GM18505 (cell line): ENCODE data around the gene JAKMIP1.

Source experiments
- ATAC-seq: cut with Tn5 transposase; IDR thresholded peaks from one replicate; pipeline ENCODE4 v1.9.1; 2021; ENCODE audit not compliant: unreplicated experiment
- POLR2A ChIP-seq: IDR thresholded peaks from 4 replicates; pipeline ENCODE4 v1.6.1; 2011; ENCODE audit warnings: borderline replicate concordance; ENCODE audit not compliant: insufficient read depth, insufficient read length; ENCODE audit errors: extremely low read depth

JAKMIP1 gene

DNA sequence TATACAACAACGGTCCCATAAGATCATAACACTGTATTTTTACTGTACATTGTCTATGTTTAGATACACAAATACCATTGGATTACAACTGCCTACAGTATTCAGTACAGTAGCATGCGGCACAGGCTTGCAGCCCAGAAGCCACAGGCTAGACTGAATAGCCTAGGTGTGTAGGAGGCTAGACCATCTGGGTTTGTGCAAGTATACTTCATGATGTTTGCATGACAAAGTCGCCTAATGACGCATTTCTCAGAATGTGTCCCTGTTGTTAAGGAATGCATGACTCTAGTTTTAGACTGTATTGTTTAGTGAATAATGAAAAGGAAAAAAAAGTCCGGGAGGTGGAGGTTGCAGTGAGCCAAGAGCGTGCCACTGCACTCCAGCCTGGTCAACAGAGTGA is 125.6 kb downstream of the JAKMIP1 start:
- ATAC-seq: no peak
- no peak for TF ChIP-seq POLR2A

DNA sequence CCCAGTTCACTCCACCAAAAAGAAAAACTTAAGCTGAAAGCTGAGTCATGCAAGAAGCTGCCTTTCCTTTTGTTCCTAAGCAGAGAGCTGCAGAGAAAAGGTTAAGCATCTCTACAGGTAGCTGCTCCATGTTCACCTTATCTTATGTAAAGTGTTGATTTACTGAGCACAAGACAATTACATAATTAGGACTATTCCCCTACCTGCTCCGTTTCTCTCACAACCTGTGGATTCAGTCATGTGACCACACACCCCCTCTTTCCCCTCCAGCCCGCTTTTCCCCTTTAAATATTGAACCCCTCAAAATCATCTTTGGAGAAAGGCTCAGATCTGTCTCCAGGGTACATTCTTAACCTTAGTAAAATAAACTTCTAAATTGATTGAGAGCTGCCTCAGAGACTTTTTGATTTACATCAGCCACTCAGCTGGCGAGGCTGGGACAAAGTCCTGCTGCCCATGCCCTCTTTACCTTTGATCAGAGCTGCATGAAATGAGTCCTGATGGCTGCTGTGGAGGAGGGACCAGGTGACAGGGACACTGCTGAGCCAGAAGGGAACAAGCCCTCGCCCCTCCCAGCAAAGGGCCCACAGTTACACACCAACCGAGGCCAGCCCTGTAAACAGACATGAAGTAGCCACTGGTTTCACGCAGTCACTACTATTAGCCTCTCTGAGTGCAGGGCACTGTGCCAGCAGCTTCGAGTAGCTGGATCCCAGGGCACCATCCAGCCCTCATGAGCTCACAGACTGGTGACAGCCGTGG is 128.2 kb downstream of the JAKMIP1 start:
- TF ChIP-seq POLR2A: no peak

DNA sequence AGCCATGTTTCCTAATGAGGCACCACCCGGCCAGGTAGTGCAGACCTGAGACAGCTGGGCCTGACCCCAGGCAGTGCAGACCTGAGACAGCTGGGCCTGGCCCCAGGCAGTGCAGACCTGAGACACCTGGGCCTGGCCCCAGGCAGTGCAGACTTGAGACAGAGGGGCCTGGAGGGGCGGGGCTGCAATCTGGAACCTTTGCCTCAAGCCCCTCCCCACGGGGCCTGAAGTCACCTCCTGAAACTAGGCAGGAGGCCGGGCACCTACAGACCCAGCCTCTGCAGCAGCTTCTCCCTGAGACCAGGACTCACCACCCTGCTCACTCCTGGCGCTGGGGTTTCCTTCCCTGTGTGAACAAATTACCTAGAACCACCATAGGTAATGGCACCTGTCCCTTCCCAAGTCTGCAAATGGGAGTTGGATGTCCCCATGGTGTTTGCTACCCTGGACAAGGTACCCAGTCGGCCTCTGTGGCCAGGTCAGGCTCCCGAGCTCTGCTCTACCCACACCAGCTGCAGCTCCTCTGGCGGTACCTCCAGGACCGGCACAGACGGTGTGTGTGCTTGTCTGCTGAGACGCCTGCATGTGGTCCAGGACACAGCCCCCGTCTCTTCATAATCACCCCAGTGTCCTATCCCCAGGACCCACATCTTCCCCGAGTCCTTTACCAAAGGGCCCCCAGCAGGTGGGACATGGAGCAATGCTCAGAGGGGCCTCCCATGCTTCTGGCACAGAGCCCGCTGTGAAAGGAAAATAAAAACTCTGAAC is 129.0 kb downstream of the JAKMIP1 start:
- no peak for ATAC-seq
- TF ChIP-seq POLR2A: no peak

More for the DNA sequence above, 128.2 kb downstream of the JAKMIP1 start:
- no peak for ATAC-seq

DNA sequence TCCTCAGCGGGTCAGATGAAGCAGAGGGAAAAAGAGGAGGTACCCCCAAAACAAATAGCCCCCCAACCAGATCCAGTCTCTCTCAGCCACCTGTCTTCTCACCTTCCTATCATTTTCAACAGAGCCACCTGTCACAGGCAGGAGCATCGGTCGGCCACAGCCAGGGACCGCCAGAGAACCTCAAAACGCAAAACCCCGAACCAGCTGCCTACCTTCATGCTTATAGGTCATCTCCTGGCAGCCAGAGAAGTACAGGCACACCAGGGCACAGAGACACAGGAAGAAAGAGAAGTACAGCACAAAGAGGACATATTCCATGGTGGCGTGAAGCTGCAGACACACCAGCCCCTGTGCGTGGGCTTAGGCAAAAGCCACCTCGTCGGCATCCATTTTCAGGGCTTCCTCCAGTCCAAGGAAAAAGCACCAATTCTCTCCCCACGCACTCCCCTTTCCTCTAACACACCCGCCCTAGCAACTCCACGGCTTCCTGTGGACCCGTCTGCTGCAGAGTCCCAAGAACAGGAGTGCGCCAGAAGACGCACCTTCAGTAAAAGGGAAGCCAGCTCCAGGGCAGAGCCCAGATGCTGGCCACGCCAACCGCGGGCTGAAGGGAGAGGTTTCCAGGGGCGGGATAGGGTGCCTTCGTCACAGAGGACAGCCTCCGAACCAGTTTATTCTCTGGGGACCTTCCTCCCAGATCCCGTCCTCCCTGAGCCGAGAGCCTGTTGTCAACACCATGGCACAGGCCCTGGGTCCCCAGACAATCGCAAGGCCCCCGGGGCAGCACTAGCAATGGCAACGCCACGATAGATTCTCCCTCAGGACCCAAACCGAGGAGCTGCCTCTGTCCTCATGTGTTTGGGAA is 130.3 kb downstream of the JAKMIP1 start:
- TF ChIP-seq POLR2A: no peak
- ATAC-seq: no peak

DNA sequence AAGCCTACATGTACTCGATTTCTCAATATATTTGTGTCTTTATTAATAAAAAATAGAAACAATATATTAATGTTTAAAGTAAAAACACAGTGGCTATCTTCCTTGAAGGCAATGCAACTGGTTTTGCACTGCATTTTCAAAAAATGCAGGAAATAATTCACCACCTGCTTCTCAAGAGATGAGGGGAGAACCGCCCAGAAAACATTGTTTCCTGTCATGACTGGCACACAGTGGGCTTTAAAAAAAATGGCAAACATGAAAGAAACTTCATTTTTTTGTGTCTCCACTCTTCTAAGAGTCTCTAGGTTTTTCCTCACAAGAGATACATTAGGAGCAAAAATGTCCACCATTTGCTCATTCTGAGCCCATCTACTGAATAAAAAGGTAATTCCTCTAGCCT is 131.4 kb downstream of the JAKMIP1 start:
- no peak for ATAC-seq
- no peak for TF ChIP-seq POLR2A

DNA sequence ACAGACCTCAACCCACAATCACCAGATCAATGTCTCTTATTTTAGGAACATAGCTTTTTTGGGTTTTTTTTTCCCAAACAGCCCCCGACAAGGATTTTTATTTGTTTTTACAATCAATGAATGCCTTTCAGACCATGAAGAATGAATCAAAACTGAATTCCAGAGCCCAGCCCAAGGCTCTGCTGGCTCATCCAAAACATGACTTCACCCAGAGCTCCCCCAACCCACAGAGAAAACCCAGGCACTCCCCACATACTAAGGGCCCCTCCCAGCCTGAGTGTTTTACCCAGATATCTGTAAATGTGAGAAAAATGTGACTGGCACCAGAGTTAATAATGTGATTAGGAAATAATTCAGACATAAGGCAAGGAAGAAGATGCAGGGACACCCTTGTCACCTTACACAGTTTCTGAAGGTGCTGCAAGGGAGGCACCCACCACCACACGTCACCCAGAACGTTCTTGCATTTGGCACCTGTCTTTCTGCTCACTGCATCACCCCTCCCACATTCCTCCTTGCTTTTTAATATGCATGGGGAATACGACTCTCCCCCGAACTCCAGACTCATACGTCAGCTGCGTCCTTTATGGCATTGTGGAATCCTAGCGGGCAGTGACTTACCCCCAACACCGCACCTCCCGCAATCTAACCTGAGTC is 134.3 kb downstream of the JAKMIP1 start:
- no peak for ATAC-seq
- no peak for TF ChIP-seq POLR2A

DNA sequence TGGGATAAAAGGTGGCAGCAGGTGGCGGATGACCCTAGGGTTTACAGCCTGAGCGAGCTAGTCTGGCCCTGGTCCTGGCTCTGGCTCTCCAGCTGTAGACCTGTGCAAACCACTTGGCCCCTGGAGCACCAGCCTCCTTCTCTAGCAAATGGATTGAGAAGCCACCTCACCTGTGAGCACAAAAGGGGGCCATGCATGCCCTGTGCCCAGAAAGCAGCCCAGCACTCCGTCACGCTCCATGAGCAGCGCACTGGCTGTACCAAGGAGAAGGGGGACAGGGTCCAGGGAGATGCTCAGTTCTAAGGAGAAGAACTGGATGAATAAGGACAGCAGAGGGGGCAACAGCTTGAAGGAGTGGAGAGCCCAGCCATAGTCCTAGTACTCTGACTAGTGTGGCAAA is 135.2 kb downstream of the JAKMIP1 start:
- no peak for TF ChIP-seq POLR2A
- ATAC-seq: no peak

DNA sequence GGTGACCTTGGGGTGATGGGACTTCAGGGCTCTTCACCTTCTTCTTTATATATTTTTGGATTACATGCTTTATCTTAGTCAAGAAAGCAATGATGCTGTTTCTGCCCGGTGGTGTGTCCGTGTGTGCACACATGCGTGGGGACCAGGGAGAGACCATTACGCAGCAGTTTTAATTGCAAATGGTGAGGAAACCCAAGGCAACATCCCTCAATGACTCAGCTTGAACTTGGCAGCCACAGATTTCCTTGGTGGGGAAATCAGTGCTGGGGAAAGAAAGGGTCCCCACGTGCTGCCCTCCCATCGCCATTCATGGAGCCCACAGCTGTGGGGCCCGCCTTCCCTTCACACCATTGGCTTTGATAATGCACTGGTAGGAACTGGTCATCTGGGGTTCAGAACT is 136.0 kb downstream of the JAKMIP1 start:
- TF ChIP-seq POLR2A: no peak
- ATAC-seq: no peak

DNA sequence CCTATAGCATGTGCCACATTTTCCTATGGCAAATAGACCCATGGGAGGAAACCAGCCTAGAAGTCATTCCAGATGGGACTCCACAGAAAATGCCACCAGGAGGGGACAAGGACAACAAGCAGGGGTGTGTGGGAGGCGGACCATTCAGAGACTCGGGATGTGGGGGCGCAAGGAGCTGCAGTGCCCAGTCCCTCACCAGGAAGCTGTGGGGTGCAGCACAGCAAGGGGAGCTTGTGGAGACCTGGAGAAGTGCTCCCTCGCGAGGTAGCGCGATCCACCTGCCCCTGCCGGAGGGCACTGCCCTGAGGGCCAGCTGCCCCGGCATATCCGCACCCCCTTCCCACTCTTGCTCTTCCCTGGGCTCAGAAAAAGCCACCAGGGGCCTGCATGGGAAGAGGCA is 136.7 kb downstream of the JAKMIP1 start:
- TF ChIP-seq POLR2A: no peak

DNA sequence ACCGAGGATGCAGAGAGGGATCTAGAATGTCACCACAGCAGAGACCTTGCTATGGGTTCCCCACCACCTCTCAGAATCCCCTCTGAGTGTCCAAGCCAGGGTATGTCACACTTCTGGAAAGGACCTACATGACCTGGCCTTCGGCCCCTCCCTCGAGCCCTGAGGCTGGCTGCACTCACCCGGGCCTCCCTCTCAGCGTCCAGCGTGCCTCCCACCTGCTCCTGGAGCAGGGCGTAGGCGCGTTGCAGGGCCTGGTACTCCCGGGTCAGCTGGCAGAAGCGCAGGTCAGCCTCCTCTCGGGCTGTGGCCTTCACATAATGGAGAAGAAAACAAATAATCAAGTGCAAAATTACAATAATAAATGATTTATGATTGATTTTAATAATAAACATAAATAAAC is 138.2 kb downstream of the JAKMIP1 start:
- TF ChIP-seq POLR2A: no peak
- ATAC-seq: no peak

More for the DNA sequence above, 136.7 kb downstream of the JAKMIP1 start:
- no peak for ATAC-seq

DNA sequence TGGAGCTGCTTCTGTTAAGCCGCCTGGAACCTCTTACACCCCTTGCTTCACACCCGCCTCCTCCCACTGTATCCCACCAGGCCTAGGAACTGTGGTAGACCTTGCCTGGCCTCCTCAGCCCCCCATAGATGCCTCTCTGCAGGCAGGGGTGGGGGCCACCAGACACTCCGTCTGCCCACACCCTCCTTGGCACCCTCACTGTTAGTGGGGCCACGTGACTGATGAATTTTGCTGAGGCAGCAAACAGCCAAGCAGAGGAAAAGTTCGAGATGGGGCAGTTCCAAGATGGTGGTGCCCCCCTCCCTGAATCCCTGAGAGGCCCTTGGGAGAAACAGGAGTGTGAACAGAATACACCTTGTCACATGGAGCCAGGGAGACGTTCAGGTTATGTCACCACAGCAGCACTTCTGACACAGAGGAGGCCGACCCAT is 141.0 kb downstream of the JAKMIP1 start:
- no peak for TF ChIP-seq POLR2A
- no peak for ATAC-seq

DNA sequence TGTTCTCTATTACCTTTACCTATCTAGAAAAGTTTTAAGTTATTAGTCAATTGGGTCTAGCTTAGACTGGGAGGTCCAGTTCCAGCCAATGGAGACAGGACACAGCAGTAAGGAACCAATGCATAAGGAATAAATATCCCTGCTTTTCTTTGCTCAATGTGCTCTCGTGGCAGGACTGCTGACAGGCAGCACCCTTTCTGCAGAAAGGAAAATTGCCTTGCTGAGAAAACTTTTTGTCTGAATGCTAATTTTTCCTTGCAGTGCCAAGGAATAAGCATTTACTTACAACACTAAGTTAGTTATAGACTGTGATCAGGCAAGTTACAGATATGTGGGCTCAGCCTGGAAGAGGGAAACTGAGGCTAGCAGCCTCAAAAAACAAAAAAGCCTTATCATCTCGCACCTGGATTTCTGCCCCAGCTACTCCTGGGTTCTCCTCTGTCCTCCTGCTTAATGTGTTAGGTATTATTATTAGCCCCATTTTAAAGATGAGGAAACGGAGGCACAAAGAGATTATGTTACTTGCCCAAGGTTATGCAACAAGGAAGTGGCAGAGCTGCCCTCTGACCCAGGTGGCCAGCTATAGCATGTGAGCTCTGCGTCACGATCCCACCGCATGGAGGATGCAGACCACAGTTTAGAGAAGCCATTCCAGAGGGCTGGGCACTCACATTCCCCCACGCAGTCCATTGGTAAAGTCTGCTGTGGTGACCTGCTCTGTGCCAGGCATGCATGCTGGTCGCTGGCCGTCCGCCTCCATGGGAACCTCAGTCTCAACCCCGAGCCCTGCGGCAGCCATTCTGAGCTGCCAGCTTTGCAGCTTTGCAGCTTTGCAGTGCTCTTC is 141.6 kb downstream of the JAKMIP1 start:
- no peak for TF ChIP-seq POLR2A
- no peak for ATAC-seq
